ENCODE data around the gene AGTRAP.

The AGTRAP gene

GRCh38 chr1:11720033-11720376 is 15.9 kb upstream of the AGTRAP start:
- no peak overlapping the region for H3K14ac ChIP-seq (ENCODE audit: low read length)
- H2AFZ ChIP-seq (ENCODE audit: low read length): no peak overlapping the region
- no peak overlapping the region for H3K27ac ChIP-seq (replicated peaks; ENCODE audit: low read length)
- H3K27me3 ChIP-seq (ENCODE audit: control insufficient read depth in 3 of 3, insufficient read depth in 3 of 3, low read depth in 1 of 3, low read length in 3 of 3): no peaks in the 10 kb centered on the region
- H2BK12ac ChIP-seq (ENCODE audit: low read length): no peak overlapping the region
- H3K79me1 ChIP-seq (ENCODE audit: low read depth, low read length): no peaks in the 10 kb centered on the region
- H3K4me1 ChIP-seq (ENCODE audit: control insufficient read depth in 2 of 2, insufficient read depth in 1 of 2, low read depth in 1 of 2, low read length in 2 of 2): no peaks in the 10 kb centered on the region
- H2BK15ac ChIP-seq (ENCODE audit: low read length): no peak overlapping the region
- no CpG with 5 or more reads among the region's 12 CpGs for WGBS, 2 donors (ENCODE audit: extremely low coverage in 2 of 2, insufficient read length in 2 of 2, insufficient replicate concordance in 1 of 2)
- H3K9ac ChIP-seq (ENCODE audit: low read depth, low read length, poor library complexity): no peak overlapping the region
- no peak overlapping the region for H3K18ac ChIP-seq (ENCODE audit: low read length)
- no peak overlapping the region for H2BK5ac ChIP-seq (ENCODE audit: low read length)
- H4K8ac ChIP-seq (ENCODE audit: low read depth, low read length): no peak overlapping the region
- H3K9me3 ChIP-seq (replicated peaks in 1 of 2; ENCODE audit: control insufficient read depth in 2 of 2, insufficient read depth in 1 of 2, low read depth in 1 of 2, low read length in 2 of 2): no peaks in the 10 kb centered on the region
- H4K91ac ChIP-seq (ENCODE audit: low read depth, low read length, poor library complexity): no peak overlapping the region
- no peak overlapping the region for H3K4ac ChIP-seq (ENCODE audit: low read length)
- H2BK120ac ChIP-seq (ENCODE audit: low read depth, low read length): no peak overlapping the region
- H3K4me3 ChIP-seq (ENCODE audit: low read length in 2 of 2): no peak overlapping the region
- no peak overlapping the region for H3K23ac ChIP-seq (ENCODE audit: low read depth, low read length, poor library complexity)
- peaks cover 0 to 74% of the 10 kb centered on the region in 2 donors for H3K36me3 ChIP-seq (replicated peaks in 1 of 2; ENCODE audit: control insufficient read depth in 2 of 2, insufficient read depth in 2 of 2, low read length in 2 of 2)
- no peak overlapping the region for H3K4me2 ChIP-seq (ENCODE audit: insufficient read depth, low read length, poor library complexity, severe bottlenecking)
- H2AK5ac ChIP-seq (ENCODE audit: low read depth, low read length): no peak overlapping the region
- DNase-seq (ENCODE audit: low spot score): no peak

DNA sequence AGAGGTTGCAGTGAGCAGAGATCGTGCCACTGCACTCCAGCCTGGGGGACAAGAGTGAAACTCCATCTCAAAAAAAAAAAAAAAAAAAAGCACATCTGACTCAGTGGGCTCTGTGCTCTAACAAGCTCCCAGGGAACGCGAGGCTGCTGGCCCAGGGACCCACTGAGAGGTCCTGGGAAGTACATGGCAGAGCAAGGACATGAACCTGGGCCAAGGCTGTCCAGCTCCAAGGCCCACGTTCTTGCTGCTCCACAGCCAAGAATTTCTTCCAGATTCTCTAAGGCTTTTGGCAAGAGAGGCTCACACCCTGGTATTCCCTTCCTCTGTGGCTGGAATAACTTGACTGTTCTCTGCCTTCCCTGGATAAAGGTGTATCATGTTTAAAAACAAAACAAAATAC is 15.4 kb upstream of the AGTRAP start:
- H4K8ac ChIP-seq (ENCODE audit: low read depth, low read length): no peak overlapping the region
- no peak overlapping the region for H3K4me3 ChIP-seq (ENCODE audit: low read length in 2 of 2)
- no peak overlapping the region for H2BK5ac ChIP-seq (ENCODE audit: low read length)
- H3K79me1 ChIP-seq (ENCODE audit: low read depth, low read length): no peaks in the 10 kb centered on the region
- peaks cover 0 to 69% of the 10 kb centered on the region in 2 donors for H3K36me3 ChIP-seq (replicated peaks in 1 of 2; ENCODE audit: control insufficient read depth in 2 of 2, insufficient read depth in 2 of 2, low read length in 2 of 2)
- H2BK120ac ChIP-seq (ENCODE audit: low read depth, low read length): no peak overlapping the region
- H3K18ac ChIP-seq (ENCODE audit: low read length): no peak overlapping the region
- H3K4ac ChIP-seq (ENCODE audit: low read length): no peak overlapping the region
- H3K14ac ChIP-seq (ENCODE audit: low read length): no peak overlapping the region
- DNase-seq (ENCODE audit: low spot score): no peak
- no peak overlapping the region for H3K4me2 ChIP-seq (ENCODE audit: insufficient read depth, low read length, poor library complexity, severe bottlenecking)
- H4K91ac ChIP-seq (ENCODE audit: low read depth, low read length, poor library complexity): no peak overlapping the region
- H2BK12ac ChIP-seq (ENCODE audit: low read length): no peak overlapping the region
- H2BK15ac ChIP-seq (ENCODE audit: low read length): no peak overlapping the region
- WGBS, 2 donors (ENCODE audit: extremely low coverage in 2 of 2, insufficient read length in 2 of 2, insufficient replicate concordance in 1 of 2): no CpG with 5 or more reads among the region's 4 CpGs
- H3K27ac ChIP-seq (replicated peaks; ENCODE audit: low read length): no peak overlapping the region
- no peak overlapping the region for H3K9ac ChIP-seq (ENCODE audit: low read depth, low read length, poor library complexity)
- H2AK5ac ChIP-seq (ENCODE audit: low read depth, low read length): no peak overlapping the region
- no peak overlapping the region for H3K23ac ChIP-seq (ENCODE audit: low read depth, low read length, poor library complexity)
- H3K9me3 ChIP-seq (replicated peaks in 1 of 2; ENCODE audit: control insufficient read depth in 2 of 2, insufficient read depth in 1 of 2, low read depth in 1 of 2, low read length in 2 of 2): no peaks in the 10 kb centered on the region
- no peaks in the 10 kb centered on the region for H3K4me1 ChIP-seq (ENCODE audit: control insufficient read depth in 2 of 2, insufficient read depth in 1 of 2, low read depth in 1 of 2, low read length in 2 of 2)
- H2AFZ ChIP-seq (ENCODE audit: low read length): no peak overlapping the region
- H3K27me3 ChIP-seq (ENCODE audit: control insufficient read depth in 3 of 3, insufficient read depth in 3 of 3, low read depth in 1 of 3, low read length in 3 of 3): no peaks in the 10 kb centered on the region

- Histone ChIP-seq H2AFZ (ENCODE audit: low read length) (no peak overlapping the region), H3K9ac (ENCODE audit: low read depth, low read length, poor library complexity) (no peak overlapping the region), H3K4ac (ENCODE audit: low read length) (no peak overlapping the region), H3K14ac (ENCODE audit: low read length) (no peak overlapping the region), H4K8ac (ENCODE audit: low read depth, low read length) (no peak overlapping the region), H3K79me1 (ENCODE audit: low read depth, low read length) (no peaks in the 10 kb centered on the region), H3K23ac (ENCODE audit: low read depth, low read length, poor library complexity) (no peak overlapping the region), H3K27me3 (ENCODE audit: control insufficient read depth in 3 of 3, insufficient read depth in 3 of 3, low read depth in 1 of 3, low read length in 3 of 3) (no peaks in the 10 kb centered on the region), H3K18ac (ENCODE audit: low read length) (no peak overlapping the region), H3K9me3 (replicated peaks in 1 of 2; ENCODE audit: control insufficient read depth in 2 of 2, insufficient read depth in 1 of 2, low read depth in 1 of 2, low read length in 2 of 2) (no peaks in the 10 kb centered on the region), H3K27ac (replicated peaks; ENCODE audit: low read length) (no peak overlapping the region), H2BK120ac (ENCODE audit: low read depth, low read length) (no peak overlapping the region), H2BK5ac (ENCODE audit: low read length) (no peak overlapping the region), H3K4me1 (ENCODE audit: control insufficient read depth in 2 of 2, insufficient read depth in 1 of 2, low read depth in 1 of 2, low read length in 2 of 2) (peaks cover 0 to 2% of the 10 kb centered on the region in 2 donors), H3K4me3 (ENCODE audit: low read length in 2 of 2) (no peak overlapping the region), H3K36me3 (replicated peaks in 1 of 2; ENCODE audit: control insufficient read depth in 2 of 2, insufficient read depth in 2 of 2, low read length in 2 of 2) (peaks cover 0 to 61% of the 10 kb centered on the region in 2 donors), H3K4me2 (ENCODE audit: insufficient read depth, low read length, poor library complexity, severe bottlenecking) (no peak overlapping the region), H2BK15ac (ENCODE audit: low read length) (no peak overlapping the region), H4K91ac (ENCODE audit: low read depth, low read length, poor library complexity) (no peak overlapping the region), H2BK12ac (ENCODE audit: low read length) (no peak overlapping the region), H2AK5ac (ENCODE audit: low read depth, low read length) (no peak overlapping the region)
- no CpG with 5 or more reads among the region's 4 CpGs for WGBS, 2 donors (ENCODE audit: extremely low coverage in 2 of 2, insufficient read length in 2 of 2, insufficient replicate concordance in 1 of 2)
- no peak for DNase-seq (ENCODE audit: low spot score)
These were observed 14.6 kb upstream of the AGTRAP start for GRCh38 chr1:11721311-11721710.

- H3K9me3 ChIP-seq (replicated peaks in 1 of 2; ENCODE audit: control insufficient read depth in 2 of 2, insufficient read depth in 1 of 2, low read depth in 1 of 2, low read length in 2 of 2): no peaks in the 10 kb centered on the region
- DNase-seq (ENCODE audit: low spot score): no peak
- no peak overlapping the region for H2BK120ac ChIP-seq (ENCODE audit: low read depth, low read length)
- H2AK5ac ChIP-seq (ENCODE audit: low read depth, low read length): no peak overlapping the region
- H4K91ac ChIP-seq (ENCODE audit: low read depth, low read length, poor library complexity): no peak overlapping the region
- no peak overlapping the region for H3K23ac ChIP-seq (ENCODE audit: low read depth, low read length, poor library complexity)
- H2BK12ac ChIP-seq (ENCODE audit: low read length): no peak overlapping the region
- H2BK5ac ChIP-seq (ENCODE audit: low read length): no peak overlapping the region
- peaks cover 0 to 51% of the 10 kb centered on the region in 2 donors for H3K36me3 ChIP-seq (replicated peaks in 1 of 2; ENCODE audit: control insufficient read depth in 2 of 2, insufficient read depth in 2 of 2, low read length in 2 of 2)
- no peak overlapping the region for H3K18ac ChIP-seq (ENCODE audit: low read length)
- peaks cover 0 to 3% of the 10 kb centered on the region in 2 donors for H3K4me1 ChIP-seq (ENCODE audit: control insufficient read depth in 2 of 2, insufficient read depth in 1 of 2, low read depth in 1 of 2, low read length in 2 of 2)
- H3K14ac ChIP-seq (ENCODE audit: low read length): no peak overlapping the region
- no CpG with 5 or more reads among the region's 2 CpGs for WGBS, 2 donors (ENCODE audit: extremely low coverage in 2 of 2, insufficient read length in 2 of 2, insufficient replicate concordance in 1 of 2)
- H2AFZ ChIP-seq (ENCODE audit: low read length): no peak overlapping the region
- no peak overlapping the region for H3K4ac ChIP-seq (ENCODE audit: low read length)
- H3K79me1 ChIP-seq (ENCODE audit: low read depth, low read length): no peaks in the 10 kb centered on the region
- no peak overlapping the region for H3K4me3 ChIP-seq (ENCODE audit: low read length in 2 of 2)
- no peaks in the 10 kb centered on the region for H3K27me3 ChIP-seq (ENCODE audit: control insufficient read depth in 3 of 3, insufficient read depth in 3 of 3, low read depth in 1 of 3, low read length in 3 of 3)
- no peak overlapping the region for H3K9ac ChIP-seq (ENCODE audit: low read depth, low read length, poor library complexity)
- H2BK15ac ChIP-seq (ENCODE audit: low read length): no peak overlapping the region
- H4K8ac ChIP-seq (ENCODE audit: low read depth, low read length): no peak overlapping the region
- no peak overlapping the region for H3K4me2 ChIP-seq (ENCODE audit: insufficient read depth, low read length, poor library complexity, severe bottlenecking)
- H3K27ac ChIP-seq (replicated peaks; ENCODE audit: low read length): no peak overlapping the region
These were observed 13.4 kb upstream of the AGTRAP start for GRCh38 chr1:11722538-11722937.

Measured in neuronal stem cell (in vitro differentiated cells).